ENCODE results near the gene SPEF1. TPM values are rescaled to one million over a fixed set of nuclear protein-coding genes. Genes with fewer than 3 reads are reported as not detected.
"Not testable (repeated sequence)": the region's sequence is repeated elsewhere in the genome, so short reads cannot be mapped to it uniquely, and the experiment has no call there.

SPEF1 gene
- total and polyA plus RNA-seq, 5 experiments from 2014 or later: 0.33 TPM; not detected in 4

DNA sequence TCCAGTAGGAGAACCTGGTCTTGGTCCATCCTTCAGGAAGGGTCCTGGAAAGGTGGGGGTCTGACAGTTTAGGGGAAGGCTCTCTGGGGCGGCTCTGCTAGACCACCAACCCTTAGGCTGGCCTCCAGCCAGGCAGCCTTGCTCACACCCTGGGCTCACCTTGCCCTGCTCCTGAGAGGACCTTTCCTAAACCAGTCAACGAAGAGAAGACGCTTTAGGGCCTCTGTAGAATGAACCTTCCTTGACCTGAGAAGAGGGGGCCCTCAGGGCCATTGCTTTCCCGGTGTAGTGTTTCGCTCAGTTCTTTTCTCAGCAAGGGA, 15.9 kb upstream of the SPEF1 start:
- POLR2A ChIA-PET: interaction anchor here (0.6 to 2.7 kb wide), 2 partner anchors 11 to 62 kb away, joined by 5 to 9 read pairs; partner anchors contain the start of gene CENPB
- no peaks in the 10 kb centered on the region for H3K27me3 Mint-ChIP-seq

DNA sequence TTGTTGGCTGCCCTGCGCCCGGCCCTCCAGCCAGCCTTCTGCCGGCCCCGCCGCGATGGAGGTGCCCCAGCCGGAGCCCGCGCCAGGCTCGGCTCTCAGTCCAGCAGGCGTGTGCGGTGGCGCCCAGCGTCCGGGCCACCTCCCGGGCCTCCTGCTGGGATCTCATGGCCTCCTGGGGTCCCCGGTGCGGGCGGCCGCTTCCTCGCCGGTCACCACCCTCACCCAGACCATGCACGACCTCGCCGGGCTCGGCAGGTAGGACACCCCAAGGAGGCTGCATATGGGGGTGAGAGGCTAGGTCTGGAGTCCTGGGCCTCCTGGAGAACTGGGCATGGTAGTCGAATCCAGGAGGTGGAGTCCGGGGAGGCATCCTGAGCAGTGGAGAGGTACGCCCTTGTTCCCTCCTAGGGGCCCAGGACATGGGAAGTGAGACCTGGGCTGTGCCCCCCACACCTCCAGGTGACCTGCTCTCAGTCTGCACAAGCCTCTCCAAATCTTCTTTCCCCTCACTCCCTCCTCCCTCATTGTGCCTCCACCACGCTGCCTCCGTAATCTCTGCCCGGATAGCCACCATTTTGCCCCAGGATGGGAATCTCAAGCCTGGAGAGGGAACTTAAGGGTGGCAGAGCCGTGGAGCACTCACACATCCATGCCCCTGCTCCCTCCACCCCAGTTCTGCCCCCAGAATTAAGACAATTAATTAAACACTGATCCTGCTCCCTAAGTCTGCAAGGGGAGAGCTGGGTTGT, 15.4 kb upstream of the SPEF1 start:
- Mint-ChIP-seq H3K9me3 (no peaks in the 10 kb centered on the region), H3K27me3 (no peaks in the 10 kb centered on the region)

More for the DNA sequence above, 15.9 kb upstream of the SPEF1 start:
- H3K4me1 Mint-ChIP-seq: peaks cover 20 to 56% (median 55%) of the 10 kb centered on the region in 4 donors
- no peak for ATAC-seq
- peaks cover 0 to 43% (median 28%) of the 10 kb centered on the region in 3 donors for H3K36me3 Mint-ChIP-seq
- H3K27ac Mint-ChIP-seq: peak overlapping the region; percentile 94 to 99 (median 97)
- H3K9me3 Mint-ChIP-seq: no peaks in the 10 kb centered on the region
- peak overlapping the region; percentile 95 to 100 (median 98) for H3K4me3 Mint-ChIP-seq
- DNase-seq: no peak

DNA sequence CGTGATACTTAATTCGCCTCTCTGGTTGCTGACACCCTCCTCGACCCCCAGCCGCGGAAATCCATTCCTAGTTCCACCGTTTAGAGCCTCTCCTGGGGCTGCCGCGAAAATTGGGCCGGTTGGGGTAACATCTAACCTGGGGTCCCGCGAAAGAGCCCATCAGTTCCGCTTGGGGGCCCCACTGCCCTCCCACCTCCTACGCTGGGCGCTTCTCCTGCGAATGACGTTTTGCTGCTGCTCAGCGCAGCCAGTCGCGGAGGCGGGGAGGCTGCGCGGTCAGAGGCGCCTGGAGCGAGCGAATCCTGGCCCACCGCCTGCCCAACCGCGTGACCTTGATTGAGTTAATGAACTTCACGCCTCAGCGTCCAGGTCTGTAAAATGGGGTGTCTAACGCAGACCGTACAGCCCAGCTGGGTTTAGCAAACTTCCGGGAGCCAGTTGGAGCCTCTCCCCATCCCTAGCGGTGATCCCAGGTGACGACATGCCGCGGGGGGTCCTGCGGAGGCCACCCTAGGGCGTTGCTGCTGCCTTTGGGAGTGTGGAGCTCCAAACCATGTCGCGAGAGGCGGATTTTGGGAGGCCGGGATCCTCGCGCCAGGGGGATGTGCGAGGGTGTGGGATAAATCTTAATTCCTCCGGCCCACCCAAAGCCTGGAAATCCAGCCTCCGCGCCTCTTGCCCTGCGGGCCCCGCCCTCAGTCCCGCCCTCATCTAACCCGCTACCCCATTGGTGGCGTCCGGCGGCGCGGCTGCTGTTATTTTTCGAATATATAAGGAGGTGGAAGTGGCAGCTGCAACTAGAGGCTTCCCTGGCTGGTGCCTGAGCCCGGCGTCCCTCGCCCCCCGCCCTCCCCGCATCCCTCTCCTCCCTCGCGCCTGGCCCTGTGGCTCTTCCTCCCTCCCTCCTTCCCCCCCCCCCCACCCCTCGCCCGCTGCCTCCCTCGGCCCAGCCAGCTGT, 14.5 kb upstream of the SPEF1 start, which contains the start of gene CDC25B:
TSS of gene CDC25B (plus strand) at position 800 of the 958 bp plus-strand sequence. CDS start 222 bp downstream, outside the sequence.
- Mint-ChIP-seq H3K4me3 (peak within 1 kb of the TSS; percentile 95 to 100 (median 98)), H3K27ac (peak within 1 kb of the TSS; percentile 94 to 99 (median 97)), H3K4me1 (peaks cover 20 to 48% (median 45%) of the 10 kb centered on the region in 4 donors), H3K9me3 (no peaks in the 10 kb centered on the region), H3K27me3 (no peaks in the 10 kb centered on the region), H3K36me3 (peaks cover 0 to 29% (median 20%) of the 10 kb centered on the region in 3 donors)
- ATAC-seq: peak; percentile 76 to 80
- DNase-seq: peak; percentile 84 to 95 (median 86)
- POLR2A ChIA-PET: interaction anchor here (0.6 to 2.7 kb wide), 7 partner anchors 8 to 59 kb away, joined by 3 to 9 read pairs (median 4); partner anchors contain the start of genes ADISSP and CENPB

More for the DNA sequence above, 15.4 kb upstream of the SPEF1 start:
- peak overlapping the region; percentile 94 to 99 (median 97) for H3K27ac Mint-ChIP-seq
- peaks cover 0 to 37% (median 25%) of the 10 kb centered on the region in 3 donors for H3K36me3 Mint-ChIP-seq
- ATAC-seq (no peak), DNase-seq (no peak)
- POLR2A ChIA-PET: interaction anchor here (0.6 to 2.7 kb wide), 4 partner anchors 9 to 62 kb away, joined by 4 to 9 read pairs (median 7); partner anchors contain the start of gene CENPB
- H3K4me3 Mint-ChIP-seq: peak overlapping the region; percentile 95 to 100 (median 98)
- peaks cover 20 to 56% (median 52%) of the 10 kb centered on the region in 4 donors for H3K4me1 Mint-ChIP-seq

DNA sequence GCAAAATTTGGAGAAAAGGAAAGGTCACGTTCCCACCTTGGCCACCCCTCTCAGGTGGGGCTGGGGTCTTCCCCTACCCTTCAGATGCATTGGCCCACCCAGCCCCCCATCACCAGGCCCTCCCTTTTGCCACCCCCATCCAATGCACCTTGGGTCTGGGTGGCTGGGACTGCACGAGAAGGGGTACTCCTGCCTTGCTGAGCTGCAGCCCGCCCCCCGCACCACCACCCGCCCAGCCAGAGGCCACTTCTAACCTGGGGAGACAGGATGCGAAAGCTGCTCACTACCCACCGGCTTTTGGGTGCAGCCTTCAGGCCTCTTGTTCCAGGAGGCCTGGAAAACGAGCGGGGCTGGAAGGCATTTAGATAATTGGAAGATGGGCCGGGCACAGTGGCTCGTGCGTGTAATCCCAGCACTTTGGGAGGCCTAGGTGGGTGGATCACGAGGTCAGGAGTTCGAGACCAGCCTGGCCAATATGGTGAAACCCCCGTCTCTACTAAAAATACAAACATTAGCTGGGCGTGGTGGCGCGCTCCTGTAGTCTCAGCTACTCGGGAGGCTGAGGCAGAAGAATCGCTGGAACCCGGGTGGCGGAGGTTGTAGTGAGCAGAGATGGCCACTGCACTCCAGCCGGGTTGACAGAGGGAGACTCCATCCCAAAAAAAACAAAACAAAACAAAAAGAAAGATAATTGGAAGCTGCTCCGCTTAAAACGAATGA, 13.6 kb upstream of the SPEF1 start:
- no peaks in the 10 kb centered on the region for H3K9me3 Mint-ChIP-seq
- no peak for DNase-seq
- H3K4me1 Mint-ChIP-seq: peaks cover 14 to 39% (median 36%) of the 10 kb centered on the region in 4 donors
- POLR2A ChIA-PET: interaction anchor here (0.7 to 2.7 kb wide), 4 partner anchors 9 to 60 kb away, joined by 3 to 9 read pairs (median 3); partner anchors contain the start of gene CENPB
- H3K27me3 Mint-ChIP-seq: no peaks in the 10 kb centered on the region
- peaks cover 0 to 22% (median 20%) of the 10 kb centered on the region in 3 donors for H3K36me3 Mint-ChIP-seq
- no peak for ATAC-seq
- H3K4me3 Mint-ChIP-seq: peak overlapping the region; percentile 89 to 99 (median 94)
- H3K27ac Mint-ChIP-seq: peak overlapping the region; percentile 89 to 98 (median 96)

DNA sequence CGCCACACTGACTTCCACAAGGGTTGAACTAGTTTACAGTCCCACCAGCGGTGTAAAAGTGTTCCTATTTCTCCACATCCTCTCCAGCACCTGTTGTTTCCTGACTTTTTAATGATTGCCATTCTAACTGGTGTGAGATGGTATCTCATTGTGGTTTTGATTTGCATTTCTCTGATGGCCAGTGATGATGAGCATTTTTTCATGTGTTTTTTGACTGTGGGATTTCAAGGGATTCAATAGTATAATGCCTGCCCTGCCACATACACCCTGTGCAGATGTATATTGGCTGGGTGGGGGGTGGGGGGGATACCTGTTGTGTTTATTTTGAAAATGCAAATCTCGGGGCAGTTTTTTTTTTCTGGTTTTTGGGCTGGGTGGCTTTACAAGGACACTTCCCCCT, 12.9 kb upstream of the SPEF1 start:
- peaks cover 11 to 32% (median 30%) of the 10 kb centered on the region in 4 donors for H3K4me1 Mint-ChIP-seq
- H3K4me3 Mint-ChIP-seq: peak overlapping the region in 3 of 10 donors; percentile 33 to 45 (median 44)
- POLR2A ChIA-PET: interaction anchor here (0.8 kb wide), 1 partner anchor 53 kb away, joined by 3 read pairs; no protein-coding TSS in a partner anchor

GRCh38 chr20:3789201-3789600, 8.0 kb upstream of the SPEF1 start:
- Mint-ChIP-seq H3K4me1 (peaks cover 13 to 31% (median 26%) of the 10 kb centered on the region in 4 donors), H3K27ac (peak overlapping the region in 6 of 10 donors; percentile 11 to 88 (median 72))
- H3K36me3 Mint-ChIP-seq, H3K27me3 Mint-ChIP-seq, DNase-seq, H3K4me3 Mint-ChIP-seq, ATAC-seq, H3K9me3 Mint-ChIP-seq: not testable (repeated sequence)
- POLR2A ChIA-PET: interaction anchor here (0.6 to 6.4 kb wide), 3 partner anchors 10 to 165 kb away, joined by 3 to 34 read pairs (median 6); partner anchors contain the start of gene ADISSP

More for the DNA sequence above, 12.9 kb upstream of the SPEF1 start:
- not testable (repeated sequence) for H3K9me3 Mint-ChIP-seq, ATAC-seq, H3K27me3 Mint-ChIP-seq, DNase-seq
- peak overlapping the region in 5 of 10 donors; percentile 21 to 93 (median 29) for H3K27ac Mint-ChIP-seq
- peaks cover 0 to 20% (median 18%) of the 10 kb centered on the region in 3 donors for H3K36me3 Mint-ChIP-seq

DNA sequence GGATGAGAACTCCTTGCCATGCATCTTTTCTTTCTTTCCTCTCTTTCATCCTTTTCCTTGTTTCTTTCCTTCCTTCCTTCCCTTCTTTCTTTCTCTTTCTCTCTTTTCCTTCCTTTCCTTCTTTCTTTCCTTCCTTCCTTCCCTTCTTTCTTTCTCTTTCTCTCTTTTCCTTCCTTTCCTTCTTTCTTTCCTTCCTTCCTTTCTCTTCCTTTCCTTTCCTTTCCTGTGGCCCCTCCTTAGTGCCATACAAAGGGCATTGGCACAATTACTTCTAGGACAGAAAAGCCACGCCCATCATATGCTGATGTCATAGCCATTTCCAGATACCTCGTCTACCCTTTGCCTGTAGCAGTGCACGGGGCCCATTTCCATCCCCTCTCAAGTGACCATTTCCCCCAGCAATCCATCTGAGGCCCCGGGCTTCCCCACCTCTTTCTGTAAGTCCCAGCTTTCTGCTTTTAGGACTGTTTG, 7.5 kb upstream of the SPEF1 start:
- Mint-ChIP-seq H3K9me3 (no peaks in the 10 kb centered on the region), H3K27ac (peak overlapping the region in 8 of 10 donors; percentile 31 to 88 (median 73)), H3K27me3 (no peaks in the 10 kb centered on the region), H3K4me1 (peaks cover 13 to 30% (median 28%) of the 10 kb centered on the region in 4 donors), H3K36me3 (no peaks in the 10 kb centered on the region), H3K4me3 (peak overlapping the region in 6 of 10 donors; percentile 26 to 81 (median 38))
- no peak for ATAC-seq
- no peak for DNase-seq
- POLR2A ChIA-PET: interaction anchor here (6.4 kb wide), 1 partner anchor 11 kb away, joined by 34 read pairs; no protein-coding TSS in a partner anchor

DNA sequence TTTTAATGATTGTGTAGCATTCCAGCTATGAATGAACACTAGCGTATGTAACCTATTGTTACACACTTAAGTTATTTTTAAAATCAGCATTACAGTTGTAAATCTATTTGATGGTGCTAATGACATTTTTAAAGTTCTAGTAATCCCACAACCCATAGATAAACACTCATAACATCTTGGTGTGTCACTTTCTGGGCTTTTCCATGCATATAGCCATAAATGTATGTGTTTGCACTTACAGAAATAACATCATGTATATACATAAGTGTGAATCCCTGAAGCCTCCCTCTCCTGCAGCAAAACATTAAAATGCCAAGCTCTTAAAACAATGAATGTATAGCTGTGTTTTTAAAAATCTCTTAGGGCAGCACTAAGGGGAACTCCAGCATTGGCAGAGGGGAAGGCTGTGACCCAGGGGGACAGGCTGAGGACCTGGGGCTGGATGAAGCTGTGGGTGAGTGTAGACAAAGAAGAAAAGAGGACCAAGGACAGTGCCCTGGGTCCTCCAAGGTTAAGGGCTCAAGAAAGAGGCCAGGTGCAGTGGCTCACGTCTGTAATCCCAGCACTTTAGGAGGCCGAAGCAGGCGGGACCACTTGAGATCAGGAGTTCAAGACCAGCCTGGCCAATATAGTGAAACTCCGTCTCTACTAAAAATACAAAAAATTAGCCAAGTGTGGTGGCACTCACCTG, 6.2 kb upstream of the SPEF1 start:
- H3K4me1 Mint-ChIP-seq: peaks cover 17 to 41% (median 34%) of the 10 kb centered on the region in 4 donors
- POLR2A ChIA-PET: interaction anchor here (0.7 to 6.4 kb wide), 6 partner anchors 8 to 129 kb away, joined by 3 to 52 read pairs (median 16); partner anchors contain the start of genes ADISSP and CDC25B
- H3K9me3 Mint-ChIP-seq: no peaks in the 10 kb centered on the region
- peak overlapping the region; percentile 36 to 81 (median 66) for H3K4me3 Mint-ChIP-seq
- no peak for DNase-seq
- no peak for ATAC-seq
- H3K27me3 Mint-ChIP-seq: no peaks in the 10 kb centered on the region
- H3K27ac Mint-ChIP-seq: peak overlapping the region in 8 of 10 donors; percentile 13 to 80 (median 61)
- no peaks in the 10 kb centered on the region for H3K36me3 Mint-ChIP-seq

- H3K4me3 Mint-ChIP-seq: peak within 1 kb of the TSS; percentile 68 to 89 (median 82)
- DNase-seq (peak; percentile 79 to 94 (median 89)), ATAC-seq (peak; percentile 85 to 88)
- H3K27ac Mint-ChIP-seq: peak within 1 kb of the TSS in 8 of 10 donors; percentile 73 to 90 (median 85)
- H3K9me3 Mint-ChIP-seq: no peaks in the 10 kb centered on the region
- H3K4me1 Mint-ChIP-seq: peaks cover 17 to 45% (median 38%) of the 10 kb centered on the region in 4 donors
- H3K36me3 Mint-ChIP-seq: no peaks in the 10 kb centered on the region
- no peaks in the 10 kb centered on the region for H3K27me3 Mint-ChIP-seq
- POLR2A ChIA-PET: interaction anchor here (0.7 to 6.4 kb wide), 12 partner anchors 9 to 299 kb away, joined by 3 to 52 read pairs (median 6); partner anchors contain the start of genes ADISSP and CDC25B
Observed at GRCh38 chr20:3786665-3787323, 5.5 kb upstream of the SPEF1 start, which contains the start of gene CENPB. CENPB (minus strand) TSS chr20:3786740; CDS start chr20:3786483, 257 bp downstream.

GRCh38 chr20:3786126-3786484, 4.9 kb upstream of the SPEF1 start:
- no peaks in the 10 kb centered on the region for H3K9me3 Mint-ChIP-seq
- POLR2A ChIA-PET: interaction anchor here (0.5 to 6.4 kb wide), 12 partner anchors 8 to 299 kb away, joined by 3 to 52 read pairs (median 4); partner anchors contain the start of genes ADISSP and CDC25B
- peak overlapping the region; percentile 68 to 89 (median 82) for H3K4me3 Mint-ChIP-seq
- ATAC-seq (peak; percentile 39 to 58), DNase-seq (peak in 6 of 10 donors; percentile 33 to 50 (median 40))
- H3K27ac Mint-ChIP-seq: peak overlapping the region in 8 of 10 donors; percentile 67 to 90 (median 85)
- peaks cover 17 to 52% (median 45%) of the 10 kb centered on the region in 4 donors for H3K4me1 Mint-ChIP-seq
- no peaks in the 10 kb centered on the region for H3K36me3 Mint-ChIP-seq
- no peaks in the 10 kb centered on the region for H3K27me3 Mint-ChIP-seq

All from naive thymus-derived CD8-positive, alpha-beta T cell (primary cell).